Hematopoietic multipotent progenitor cell treated with erythropoietin and hydrocortisone succinate and interleukin-3 and kit ligand, for 8 days (in vitro differentiated cells): Measurements from ENCODE around the gene CEP57L1.

Experiments used
- DNase-seq: peaks from one replicate; pipeline ENCODE4 v3.0.0-alpha.2; 2015

CEP57L1 gene

GRCh38 chr6:109095036-109095834 lies at the start of gene CEP57L1:
CEP57L1 (plus strand) TSS chr6:109095507; CDS start chr6:109145222, 49,715 bp downstream.
- peak; percentile 97 for DNase-seq

- no peak for DNase-seq
Measured at GRCh38 chr6:109048176-109048575, 47.1 kb upstream of the CEP57L1 start.

GRCh38 chr6:109048670-109049415 lies 46.5 kb upstream of the CEP57L1 start:
- DNase-seq: no peak

- DNase-seq: no peak
Measured at GRCh38 chr6:109050012-109050411, 45.3 kb upstream of the CEP57L1 start.

- DNase-seq: no peak
Measured at GRCh38 chr6:109050447-109051102, 44.7 kb upstream of the CEP57L1 start.

GRCh38 chr6:109051301-109052017 lies 43.8 kb upstream of the CEP57L1 start:
- DNase-seq: peak; percentile 60

- no peak for DNase-seq
Measured at GRCh38 chr6:109052018-109052651, 43.2 kb upstream of the CEP57L1 start.

GRCh38 chr6:109052852-109053251 lies 42.5 kb upstream of the CEP57L1 start:
- DNase-seq: no peak

GRCh38 chr6:109053336-109053735 lies 42.0 kb upstream of the CEP57L1 start:
- no peak for DNase-seq

- DNase-seq: no peak
Measured at GRCh38 chr6:109055771-109056235, 39.5 kb upstream of the CEP57L1 start.

GRCh38 chr6:109056661-109057060 lies 38.6 kb upstream of the CEP57L1 start:
- peak; percentile 40 for DNase-seq

GRCh38 chr6:109058620-109059019 lies 36.7 kb upstream of the CEP57L1 start:
- no peak for DNase-seq

- no peak for DNase-seq
Measured at GRCh38 chr6:109059153-109059552, 36.2 kb upstream of the CEP57L1 start.

GRCh38 chr6:109059571-109060021 lies 35.7 kb upstream of the CEP57L1 start:
- peak; percentile 38 for DNase-seq

GRCh38 chr6:109060571-109060970 lies 34.7 kb upstream of the CEP57L1 start:
- DNase-seq: no peak

- DNase-seq: no peak
Measured at GRCh38 chr6:109062216-109062615, 33.1 kb upstream of the CEP57L1 start.

GRCh38 chr6:109062767-109063352 lies 32.4 kb upstream of the CEP57L1 start:
- DNase-seq: no peak

- DNase-seq: no peak
Measured at GRCh38 chr6:109069746-109070145, 25.6 kb upstream of the CEP57L1 start.

- DNase-seq: no peak
Measured at GRCh38 chr6:109071125-109071917, 24.0 kb upstream of the CEP57L1 start.

GRCh38 chr6:109073344-109074132 lies 21.8 kb upstream of the CEP57L1 start:
- DNase-seq: peak; percentile 88
